GM23248 (cell line): ENCODE measurements around the gene LDHB.
"Not testable (repeated sequence)": the region's sequence is repeated elsewhere in the genome, so short reads cannot be mapped to it uniquely, and the experiment has no call there.

ENCODE experiments used
- EZH2 ChIP-seq: fragments of 200-600 bp; sonication (generic); IDR thresholded peaks from 2 replicates; pipeline ENCODE4 v1.6.1; 2018; ENCODE audit warnings: antibody characterized with exemption, mild to moderate bottlenecking; ENCODE audit not compliant: insufficient read depth, poor library complexity, severe bottlenecking
- EZH2phosphoT487 ChIP-seq: fragments of 200-600 bp; sonication (generic); IDR thresholded peaks from 2 replicates; pipeline ENCODE4 v1.6.1; 2018; ENCODE audit warnings: antibody characterized with exemption, moderate library complexity, mild to moderate bottlenecking, low read depth; ENCODE audit not compliant: insufficient read depth

DNA sequence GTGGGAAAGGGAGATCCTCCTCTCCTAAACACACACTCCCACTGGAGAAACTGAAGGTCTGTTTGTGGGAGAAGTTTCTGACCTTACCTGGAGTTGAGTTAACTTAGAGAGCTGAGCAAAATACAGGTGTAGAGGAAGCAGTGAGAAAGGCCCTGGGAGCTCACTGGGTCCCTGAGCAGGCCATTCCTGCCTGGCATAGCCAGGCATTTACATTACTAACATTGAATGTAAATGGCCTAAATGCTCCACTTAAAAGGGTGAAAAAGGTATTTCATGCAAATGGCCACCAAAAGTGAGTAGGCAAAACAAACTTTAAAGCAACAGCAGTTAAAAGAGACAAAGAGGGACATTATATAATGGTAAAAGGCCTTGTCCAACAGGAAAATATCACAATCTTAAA is 62.3 kb downstream of the LDHB start:
- not testable (repeated sequence) for TF ChIP-seq EZH2, EZH2phosphoT487
